ENCODE results near the gene MPG.

DNA sequence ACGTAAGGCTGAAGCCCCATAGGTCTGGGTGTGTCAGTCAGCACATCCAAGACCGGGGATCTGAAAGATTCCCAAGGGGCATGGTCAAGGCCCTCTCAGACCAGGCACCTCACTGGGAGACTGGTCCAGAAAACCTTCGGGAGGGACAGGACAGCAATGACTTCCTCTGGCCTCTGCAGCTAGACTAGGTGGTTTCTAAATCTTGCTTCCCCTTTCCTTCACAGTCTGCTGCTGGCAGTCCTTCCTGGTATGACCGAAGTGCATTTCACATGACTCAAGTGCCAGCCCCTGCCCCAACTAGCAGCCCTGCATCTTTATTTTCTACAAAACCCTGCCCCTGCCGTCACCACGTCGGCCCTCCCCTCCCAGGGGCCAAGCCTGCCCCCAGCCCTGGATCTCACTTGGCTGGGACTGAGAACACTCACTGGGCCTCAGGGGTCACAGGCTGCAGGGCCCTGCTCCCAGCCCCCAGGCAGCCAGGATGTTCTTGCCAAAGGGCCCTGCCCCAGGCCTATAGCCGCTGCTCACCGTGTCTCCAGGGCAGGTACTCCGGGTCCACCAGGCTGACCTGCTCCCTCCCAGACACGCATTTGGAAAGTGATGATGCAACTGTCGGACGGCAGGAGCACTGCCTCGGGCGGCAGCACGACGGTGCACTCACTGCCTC, 42.9 kb upstream of the MPG start:
- TF ChIP-seq EP300 (IDR thresholded peaks at IDR 0.05) (no peak), ZNF302 (CRISPR knock-in tag; IDR thresholded peaks at IDR 0.05) (no peak)
